ENCODE results near the gene ELFN1. TPM values are rescaled to one million over a fixed set of nuclear protein-coding genes. Genes with fewer than 3 reads are reported as not detected.

The ELFN1 gene
- total RNA-seq, 5 donors from 2014 or later (not counting 1 experiment from before 2014, with no cell fraction given), result 0.06 to 0.12 (median 0.07) TPM; not detected in 2

- ATAC-seq (replicated peaks in 1 of 4), result peak in 3 of 4 experiments; percentile 39 to 44 (median 39)
- Mint-ChIP-seq H3K27ac (peak overlapping the region in 1 of 2 donors; percentile 6), H3K4me1 (peaks cover 18 to 34% (median 21%) of the 10 kb centered on the region in 3 donors), H3K27me3 (peaks cover 0 to 12% of the 10 kb centered on the region in 2 donors), H3K9me3 (no peaks in the 10 kb centered on the region), H3K4me3 (peak overlapping the region in 2 of 3 donors; percentile 13 to 69), H3K36me3 (no peaks in the 10 kb centered on the region)
- Histone ChIP-seq H3K4me1 (ENCODE audit: control insufficient read depth in 1 of 2, extremely low read depth in 1 of 2, insufficient read depth in 2 of 2, low read length in 2 of 2) (peaks cover 0 to 47% of the 10 kb centered on the region in 2 experiments), H3K27me3 (replicated peaks in 1 of 2; ENCODE audit: control insufficient read depth in 2 of 2, extremely low read depth in 1 of 2, insufficient read depth in 2 of 2, low read length in 1 of 2) (peaks cover 0 to 41% of the 10 kb centered on the region in 2 experiments), H3K27ac (ENCODE audit: low read length) (peak overlapping the region; percentile 13), H3K4me3 (ENCODE audit: control insufficient read depth in 1 of 2, extremely low read depth in 1 of 2, low read length in 1 of 2) (no peak overlapping the region), H3K36me3 (ENCODE audit: control insufficient read depth in 2 of 2, extremely low read depth in 1 of 2, insufficient read depth in 1 of 2, low read length in 1 of 2) (no peaks in the 10 kb centered on the region), H3K9me3 (no peaks in the 10 kb centered on the region)
- ChIA-PET POLR2A (no interaction called here), CTCF (no interaction called here)
- peak in 5 of 35 experiments; percentile 8 to 24 (median 15) for DNase-seq
- 48% methylated on average over 22 of the region's 33 CpGs for WGBS (ENCODE audit: insufficient coverage)
Observed at GRCh38 chr7:1741751-1742554, 71.9 kb downstream of the ELFN1 start.

DNA sequence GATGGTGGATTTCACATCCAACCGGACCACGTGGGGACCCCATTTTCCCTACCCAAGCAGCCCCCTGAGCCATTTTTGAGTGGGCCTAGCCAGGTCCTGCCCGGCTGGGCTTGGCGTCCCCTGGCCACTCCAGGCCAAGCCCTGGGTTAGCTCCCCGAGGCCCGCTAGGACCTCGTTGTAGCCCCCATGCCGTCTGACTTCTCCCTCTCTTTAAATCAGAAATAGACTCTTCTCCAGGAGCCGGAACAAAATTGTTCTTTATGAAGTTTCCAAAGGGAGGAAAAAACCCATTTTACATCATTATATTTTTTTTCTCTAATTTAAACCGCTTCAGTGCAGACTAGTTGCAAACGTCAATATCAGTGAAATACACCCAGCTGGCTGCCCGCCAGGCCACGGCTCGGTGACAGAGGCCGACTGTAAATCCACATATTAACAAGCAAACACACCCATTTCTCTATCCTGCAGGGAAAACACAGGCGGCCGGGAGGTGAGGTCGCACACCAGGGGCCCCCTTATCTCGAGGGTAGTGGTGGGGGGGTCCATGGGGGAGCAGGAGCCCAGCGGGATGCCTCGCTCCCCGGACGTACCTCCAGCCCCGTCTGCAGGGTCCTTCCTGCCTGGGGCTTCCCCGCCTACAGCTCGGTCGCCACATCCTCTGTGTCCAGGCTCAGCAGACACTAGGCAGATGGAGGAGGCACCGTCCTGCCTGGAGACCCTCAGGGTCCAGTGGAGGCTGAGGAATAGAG, 72.7 kb downstream of the ELFN1 start:
- H3K27ac Mint-ChIP-seq, result no peak overlapping the region

DNA sequence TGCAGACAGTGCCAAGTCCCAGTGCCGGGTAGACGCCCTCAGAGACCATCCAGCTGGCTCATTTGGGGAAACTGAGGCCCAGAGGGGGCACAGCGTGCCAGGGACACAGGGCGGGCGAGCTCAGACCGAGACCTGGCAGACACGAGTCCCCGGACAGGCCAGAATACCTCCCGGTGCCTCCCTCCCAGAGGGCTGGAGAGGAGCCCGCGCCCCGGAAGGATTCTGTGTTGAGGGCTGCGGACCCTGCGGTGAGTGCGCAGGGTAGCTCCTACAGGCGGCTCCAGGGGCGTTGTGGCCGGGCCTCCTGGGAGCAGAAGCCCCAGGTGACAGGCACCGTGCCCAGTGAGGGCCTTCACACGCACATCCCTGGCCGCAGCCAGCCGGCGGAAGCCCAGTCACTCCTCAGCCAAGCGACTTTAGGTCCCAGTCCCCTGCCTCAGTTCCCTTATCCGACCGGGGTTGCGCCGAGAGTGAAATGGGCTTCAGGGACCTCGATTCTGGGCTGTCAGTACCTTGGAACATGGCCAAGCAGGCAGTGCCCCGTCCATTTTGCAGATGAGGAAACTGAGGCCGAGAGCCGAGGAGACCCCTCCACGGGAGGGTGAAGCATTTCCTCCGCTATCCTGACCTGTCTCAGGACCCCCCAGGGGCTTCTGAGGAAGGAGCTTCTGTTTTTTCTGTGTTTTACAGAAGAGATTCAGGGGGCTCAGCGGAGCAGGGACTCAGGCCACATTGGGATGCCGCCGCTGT, 73.6 kb downstream of the ELFN1 start:
- ChIA-PET POLR2A (no interaction called here), CTCF (no interaction called here)
- Mint-ChIP-seq H3K4me3 (no peak overlapping the region), H3K27me3 (peaks cover 3 to 12% of the 10 kb centered on the region in 2 donors), H3K27ac (no peak overlapping the region), H3K4me1 (peaks cover 15 to 32% (median 18%) of the 10 kb centered on the region in 3 donors), H3K9me3 (no peaks in the 10 kb centered on the region), H3K36me3 (no peaks in the 10 kb centered on the region)
- 92% methylated on average over 37 of the region's 37 CpGs for WGBS (ENCODE audit: insufficient coverage)
- ATAC-seq (replicated peaks in 1 of 4) (no peak), DNase-seq (no peak)
- no peaks in the 10 kb centered on the region for H3K9me3 ChIP-seq
- H3K27ac ChIP-seq (ENCODE audit: low read length), result no peak overlapping the region
- peaks cover 0 to 39% of the 10 kb centered on the region in 2 experiments for H3K4me1 ChIP-seq (ENCODE audit: control insufficient read depth in 1 of 2, extremely low read depth in 1 of 2, insufficient read depth in 2 of 2, low read length in 2 of 2)
- H3K4me3 ChIP-seq (ENCODE audit: control insufficient read depth in 1 of 2, extremely low read depth in 1 of 2, low read length in 1 of 2), result no peak overlapping the region
- H3K36me3 ChIP-seq (ENCODE audit: control insufficient read depth in 2 of 2, extremely low read depth in 1 of 2, insufficient read depth in 1 of 2, low read length in 1 of 2), result no peaks in the 10 kb centered on the region
- H3K27me3 ChIP-seq (replicated peaks in 1 of 2; ENCODE audit: control insufficient read depth in 2 of 2, extremely low read depth in 1 of 2, insufficient read depth in 2 of 2, low read length in 1 of 2), result peaks cover 0 to 38% of the 10 kb centered on the region in 2 experiments

More for the DNA sequence above, 72.7 kb downstream of the ELFN1 start:
- Mint-ChIP-seq H3K36me3 (no peaks in the 10 kb centered on the region), H3K9me3 (no peaks in the 10 kb centered on the region), H3K4me1 (peaks cover 18 to 34% (median 21%) of the 10 kb centered on the region in 3 donors), H3K27me3 (peaks cover under 1 to 12% of the 10 kb centered on the region in 2 donors), H3K4me3 (peak overlapping the region; percentile 50 to 69 (median 65))
- no peak overlapping the region for H3K27ac ChIP-seq (ENCODE audit: low read length)
- peak in 3 of 4 experiments; percentile 51 to 61 (median 58) for ATAC-seq (replicated peaks in 1 of 4)
- peaks cover 0 to 37% of the 10 kb centered on the region in 2 experiments for H3K27me3 ChIP-seq (replicated peaks in 1 of 2; ENCODE audit: control insufficient read depth in 2 of 2, extremely low read depth in 1 of 2, insufficient read depth in 2 of 2, low read length in 1 of 2)
- peaks cover 0 to 44% of the 10 kb centered on the region in 2 experiments for H3K4me1 ChIP-seq (ENCODE audit: control insufficient read depth in 1 of 2, extremely low read depth in 1 of 2, insufficient read depth in 2 of 2, low read length in 2 of 2)
- peak overlapping the region in 1 of 2 donors; percentile 15 for H3K4me3 ChIP-seq (ENCODE audit: control insufficient read depth in 1 of 2, extremely low read depth in 1 of 2, low read length in 1 of 2)
- 30% methylated on average over 16 of the region's 28 CpGs for whole genome bisulfite sequencing (ENCODE audit: insufficient coverage)
- ChIA-PET POLR2A (no interaction called here), CTCF (no interaction called here)
- no peaks in the 10 kb centered on the region for H3K9me3 ChIP-seq
- no peaks in the 10 kb centered on the region for H3K36me3 ChIP-seq (ENCODE audit: control insufficient read depth in 2 of 2, extremely low read depth in 1 of 2, insufficient read depth in 1 of 2, low read length in 1 of 2)
- peak in 29 of 35 experiments; percentile 13 to 58 (median 35) for DNase-seq

DNA sequence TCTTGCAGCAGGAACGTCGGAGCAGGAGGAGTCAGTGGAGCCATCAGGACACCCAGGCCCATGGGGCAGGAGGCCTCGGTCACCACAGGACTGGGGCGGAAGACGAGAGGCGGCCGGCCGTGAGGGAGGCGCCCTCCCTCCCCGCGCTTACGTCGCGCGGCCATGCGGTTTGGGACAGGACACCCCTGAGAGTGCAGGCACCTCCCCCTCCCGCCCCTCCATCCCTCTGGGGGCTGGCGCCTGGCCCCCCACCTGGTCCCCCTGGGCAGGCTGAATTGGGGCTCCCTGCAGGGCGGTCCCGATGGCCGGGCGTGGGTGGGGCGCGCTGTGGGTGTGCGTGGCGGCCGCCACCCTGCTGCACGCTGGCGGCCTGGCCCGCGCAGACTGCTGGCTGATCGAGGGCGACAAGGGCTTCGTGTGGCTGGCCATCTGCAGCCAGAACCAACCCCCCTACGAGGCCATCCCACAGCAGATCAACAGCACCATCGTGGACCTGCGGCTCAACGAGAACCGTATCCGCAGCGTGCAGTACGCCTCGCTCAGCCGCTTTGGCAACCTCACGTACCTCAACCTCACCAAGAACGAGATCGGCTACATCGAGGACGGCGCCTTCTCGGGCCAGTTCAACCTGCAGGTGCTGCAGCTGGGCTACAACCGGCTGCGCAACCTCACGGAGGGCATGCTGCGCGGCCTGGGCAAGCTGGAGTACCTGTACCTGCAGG, 74.4 kb downstream of the ELFN1 start:
- Histone ChIP-seq H3K4me1 (ENCODE audit: control insufficient read depth in 1 of 2, extremely low read depth in 1 of 2, insufficient read depth in 2 of 2, low read length in 2 of 2) (peaks cover 0 to 33% of the 10 kb centered on the region in 2 experiments), H3K27ac (ENCODE audit: low read length) (no peak overlapping the region), H3K27me3 (replicated peaks in 1 of 2; ENCODE audit: control insufficient read depth in 2 of 2, extremely low read depth in 1 of 2, insufficient read depth in 2 of 2, low read length in 1 of 2) (peaks cover 0 to 41% of the 10 kb centered on the region in 2 experiments), H3K9me3 (no peaks in the 10 kb centered on the region), H3K36me3 (ENCODE audit: control insufficient read depth in 2 of 2, extremely low read depth in 1 of 2, insufficient read depth in 1 of 2, low read length in 1 of 2) (no peaks in the 10 kb centered on the region), H3K4me3 (ENCODE audit: control insufficient read depth in 1 of 2, extremely low read depth in 1 of 2, low read length in 1 of 2) (no peak overlapping the region)
- Mint-ChIP-seq H3K27ac (no peak overlapping the region), H3K36me3 (no peaks in the 10 kb centered on the region), H3K4me1 (peaks cover 11 to 24% (median 16%) of the 10 kb centered on the region in 3 donors), H3K4me3 (no peak overlapping the region), H3K9me3 (no peaks in the 10 kb centered on the region), H3K27me3 (peaks cover 3 to 6% of the 10 kb centered on the region in 2 donors)
- 95% methylated on average over 35 of the region's 56 CpGs for WGBS (ENCODE audit: insufficient coverage)
- no peak for DNase-seq
- POLR2A ChIA-PET, result no interaction called here
- CTCF ChIA-PET, result no interaction called here
- no peak for ATAC-seq (replicated peaks in 1 of 4)

DNA sequence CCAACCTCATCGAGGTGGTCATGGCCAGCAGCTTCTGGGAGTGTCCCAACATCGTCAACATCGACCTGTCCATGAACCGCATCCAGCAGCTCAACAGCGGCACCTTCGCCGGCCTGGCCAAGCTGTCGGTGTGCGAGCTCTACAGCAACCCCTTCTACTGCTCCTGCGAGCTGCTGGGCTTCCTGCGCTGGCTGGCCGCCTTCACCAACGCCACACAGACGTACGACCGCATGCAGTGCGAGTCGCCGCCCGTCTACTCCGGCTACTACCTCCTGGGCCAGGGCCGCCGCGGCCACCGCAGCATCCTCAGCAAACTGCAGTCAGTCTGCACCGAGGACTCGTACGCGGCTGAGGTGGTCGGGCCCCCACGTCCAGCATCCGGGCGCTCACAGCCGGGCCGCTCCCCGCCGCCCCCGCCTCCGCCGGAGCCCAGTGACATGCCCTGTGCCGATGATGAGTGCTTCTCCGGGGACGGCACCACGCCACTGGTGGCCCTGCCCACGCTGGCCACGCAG, 75.0 kb downstream of the ELFN1 start:
- H3K36me3 ChIP-seq (ENCODE audit: control insufficient read depth in 2 of 2, extremely low read depth in 1 of 2, insufficient read depth in 1 of 2, low read length in 1 of 2), result no peaks in the 10 kb centered on the region
- Mint-ChIP-seq H3K36me3 (no peaks in the 10 kb centered on the region), H3K4me1 (peaks cover 11 to 22% (median 16%) of the 10 kb centered on the region in 3 donors), H3K27ac (no peak overlapping the region), H3K4me3 (no peak overlapping the region), H3K27me3 (peaks cover 3 to 6% of the 10 kb centered on the region in 2 donors), H3K9me3 (no peaks in the 10 kb centered on the region)
- no peak overlapping the region for H3K27ac ChIP-seq (ENCODE audit: low read length)
- 97% methylated on average over 42 of the region's 46 CpGs for WGBS (ENCODE audit: insufficient coverage)
- DNase-seq, result no peak
- H3K27me3 ChIP-seq (replicated peaks in 1 of 2; ENCODE audit: control insufficient read depth in 2 of 2, extremely low read depth in 1 of 2, insufficient read depth in 2 of 2, low read length in 1 of 2), result peaks cover 0 to 42% of the 10 kb centered on the region in 2 experiments
- H3K4me1 ChIP-seq (ENCODE audit: control insufficient read depth in 1 of 2, extremely low read depth in 1 of 2, insufficient read depth in 2 of 2, low read length in 2 of 2), result peaks cover 0 to 33% of the 10 kb centered on the region in 2 experiments
- H3K9me3 ChIP-seq, result no peaks in the 10 kb centered on the region
- CTCF ChIA-PET, result no interaction called here
- no peak for ATAC-seq (replicated peaks in 1 of 4)
- POLR2A ChIA-PET, result interaction anchor here in 1 of 2 donors (0.6 kb wide), 1 partner anchor 134 kb away, joined by 6 read pairs; no protein-coding TSS in a partner anchor
- H3K4me3 ChIP-seq (ENCODE audit: control insufficient read depth in 1 of 2, extremely low read depth in 1 of 2, low read length in 1 of 2), result no peak overlapping the region

Measured in T-cell (primary cell).